Neural cell (in vitro differentiated cells): ENCODE measurements around the gene TMEM212. TPM values are rescaled to one million over a fixed set of nuclear protein-coding genes. Genes with fewer than 3 reads are reported as not detected.

ENCODE experiments used
- H2AFZ ChIP-seq: fragments of 200-600, 300-800 bp; sonication (generic), shearing (Covaris generic); 2 replicates; pipeline ENCODE4 v1.6.0; 2014; ENCODE audit warnings: low read depth, mild to moderate bottlenecking, antibody characterized with exemption, low read length, moderate library complexity
- H3F3A ChIP-seq: fragments of 200-600 bp; shearing (Covaris generic); 2 replicates; pipeline ENCODE4 v1.6.1; 2016; ENCODE audit warnings: mild to moderate bottlenecking, moderate library complexity, mixed read lengths, antibody characterized with exemption, low read length; ENCODE audit not compliant: insufficient read depth, poor library complexity, severe bottlenecking
- H3K27ac ChIP-seq: fragments of 200-600, 300-800 bp; sonication (generic), shearing (Covaris generic); 2 replicates; pipeline ENCODE4 v1.5.1; 2014; ENCODE audit warnings: mild to moderate bottlenecking, low read length, moderate library complexity
- H3K27me3 ChIP-seq: fragments of 300-800, 200-600 bp; sonication (generic), shearing (Covaris generic); 2 replicates; pipeline ENCODE4 v1.6.0; 2014; ENCODE audit warnings: mild to moderate bottlenecking, low read depth, low read length, moderate library complexity; ENCODE audit not compliant: insufficient read depth
- H3K36me3 ChIP-seq: fragments of 300-800, 200-600 bp; sonication (generic), shearing (Covaris generic); 2 replicates; pipeline ENCODE4 v1.5.1; 2014; ENCODE audit warnings: mild to moderate bottlenecking, antibody characterized with exemption, low read length, moderate library complexity; ENCODE audit not compliant: insufficient read depth
- H3K4me2 ChIP-seq: fragments of 300-800, 200-600 bp; sonication (generic), shearing (Covaris generic); 2 replicates; pipeline ENCODE4 v1.6.0; 2014; ENCODE audit warnings: mild to moderate bottlenecking, low read length
- H3K4me3 ChIP-seq: fragments of 300-800, 200-600 bp; sonication (generic), shearing (Covaris generic); 2 replicates; pipeline ENCODE4 v1.5.1; 2014; ENCODE audit warnings: mild to moderate bottlenecking, low read length, moderate library complexity
- H3K79me2 ChIP-seq: fragments of 200-600 bp; shearing (Covaris generic); replicated peaks from 2 replicates; pipeline ENCODE4 v1.6.0; 2014; ENCODE audit warnings: mild to moderate bottlenecking, low read length, moderate library complexity; ENCODE audit not compliant: insufficient read depth
- H3K9ac ChIP-seq: fragments of 300-800, 200-600 bp; sonication (generic), shearing (Covaris generic); 2 replicates; pipeline ENCODE4 v1.6.1; 2016; ENCODE audit warnings: mild to moderate bottlenecking, low read length, mixed read lengths
- H3K9me2 ChIP-seq: fragments of 200-600 bp; shearing (Covaris generic); 2 replicates; pipeline ENCODE4 v1.6.1; 2016; ENCODE audit warnings: mild to moderate bottlenecking, low read length, mixed read lengths; ENCODE audit not compliant: insufficient read depth
- H3K9me3 ChIP-seq: fragments of 200-600, 300-800 bp; sonication (generic), shearing (Covaris generic); 2 replicates; pipeline ENCODE4 v1.6.1; 2016; ENCODE audit warnings: mild to moderate bottlenecking, mixed run types, low read length, moderate library complexity, mixed read lengths
- H4K20me1 ChIP-seq: fragments of 200-600 bp; shearing (Covaris generic); 2 replicates; pipeline ENCODE4 v1.6.1; 2016; ENCODE audit warnings: mild to moderate bottlenecking, mixed run types; ENCODE audit not compliant: insufficient read depth
- EP300 ChIP-seq: fragments of 450-650 bp; conservative IDR thresholded peaks from 2 replicates; pipeline ENCODE4 v1.6.1; 2014; ENCODE audit warnings: antibody characterized with exemption, mild to moderate bottlenecking, moderate library complexity; ENCODE audit not compliant: poor library complexity, severe bottlenecking
- EZH2 ChIP-seq: fragments of 200-600, 300-800 bp; shearing (Covaris generic), sonication (generic); IDR thresholded peaks from 2 replicates; pipeline ENCODE4 v1.6.1; 2014; ENCODE audit warnings: antibody characterized with exemption, low read length, borderline replicate concordance, mild to moderate bottlenecking; ENCODE audit not compliant: insufficient read depth, poor library complexity, severe bottlenecking
- MXI1 ChIP-seq: fragments of 450-650 bp; conservative IDR thresholded peaks from 2 replicates; pipeline ENCODE4 v1.6.1; 2014; ENCODE audit warnings: antibody characterized with exemption, mild to moderate bottlenecking; ENCODE audit not compliant: poor library complexity, severe bottlenecking
- POLR2AphosphoS5 ChIP-seq: IDR thresholded peaks from 2 replicates; pipeline ENCODE4 v1.6.1; 2012
- RAD21 ChIP-seq: fragments of 450-650 bp; conservative IDR thresholded peaks from 2 replicates; pipeline ENCODE4 v1.6.1; 2014; ENCODE audit warnings: antibody characterized with exemption, mild to moderate bottlenecking, moderate library complexity
- SMC3 ChIP-seq: fragments of 450-650 bp; conservative IDR thresholded peaks from 2 replicates; pipeline ENCODE4 v1.6.1; 2014; ENCODE audit warnings: antibody characterized with exemption, mild to moderate bottlenecking, moderate library complexity; ENCODE audit not compliant: poor library complexity
- TAF1 ChIP-seq: IDR thresholded peaks from 2 replicates; pipeline ENCODE4 v1.6.1; 2012; ENCODE audit warnings: low read depth
- polyA plus RNA-seq: library from polyadenylated mRNA; depleted of rRNA; stranded (reverse); fragments of >200 nt; gene quantifications from 2 replicates; pipeline ENCODE4 v1.2.3, GENCODE V29; 2014
- TF ChIP-seq, protein P1 (sequence below): IDR thresholded peaks from 2 replicates; pipeline ENCODE4 v1.6.1; 2012; ENCODE audit warnings: borderline replicate concordance
- TF ChIP-seq, protein P2 (sequence below): fragments of 450-650 bp; IDR thresholded peaks from 2 replicates; pipeline ENCODE4 v1.5.1; 2014; ENCODE audit warnings: antibody characterized with exemption, mild to moderate bottlenecking, moderate library complexity; ENCODE audit not compliant: poor library complexity, severe bottlenecking

Gene TMEM212
- polyA plus RNA-seq, 1 donor from 2014 or later: not detected

DNA sequence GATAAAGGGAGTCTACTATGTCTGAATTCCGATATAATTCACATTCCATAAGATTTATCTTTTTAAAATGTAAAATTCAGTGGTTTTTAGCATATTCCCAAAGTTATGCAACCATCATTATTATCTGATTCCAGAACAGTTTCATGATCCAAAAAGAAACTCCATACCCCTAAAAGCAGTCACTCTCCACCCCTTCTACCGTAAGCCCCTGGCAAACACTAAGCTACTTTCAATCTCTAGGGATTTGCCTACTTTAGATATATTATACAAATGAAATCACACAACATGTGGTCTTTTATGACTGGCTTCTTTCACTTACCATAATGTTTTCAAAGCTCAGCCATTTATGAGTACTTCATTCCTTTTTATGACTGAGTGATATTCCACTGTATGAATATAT is 65.6 kb downstream of the TMEM212 start:
- Histone ChIP-seq H3K4me3 (no peak overlapping the region), H3K9me2 (no peaks in the 10 kb centered on the region), H3K79me2 (no peaks in the 10 kb centered on the region), H3K4me2 (no peak overlapping the region), H3F3A (no peaks in the 10 kb centered on the region), H2AFZ (no peak overlapping the region), H3K27me3 (no peaks in the 10 kb centered on the region), H3K36me3 (no peaks in the 10 kb centered on the region), H3K9me3 (no peaks in the 10 kb centered on the region), H4K20me1 (no peaks in the 10 kb centered on the region), H3K9ac (no peak overlapping the region), H3K27ac (no peak overlapping the region)
- TF ChIP-seq POLR2AphosphoS5 (no peak), SMC3 (no peak), EP300 (no peak), TAF1 (no peak), EZH2 (no peak), RAD21 (no peak), MXI1 (no peak)
- TF ChIP-seq, protein P1, sequence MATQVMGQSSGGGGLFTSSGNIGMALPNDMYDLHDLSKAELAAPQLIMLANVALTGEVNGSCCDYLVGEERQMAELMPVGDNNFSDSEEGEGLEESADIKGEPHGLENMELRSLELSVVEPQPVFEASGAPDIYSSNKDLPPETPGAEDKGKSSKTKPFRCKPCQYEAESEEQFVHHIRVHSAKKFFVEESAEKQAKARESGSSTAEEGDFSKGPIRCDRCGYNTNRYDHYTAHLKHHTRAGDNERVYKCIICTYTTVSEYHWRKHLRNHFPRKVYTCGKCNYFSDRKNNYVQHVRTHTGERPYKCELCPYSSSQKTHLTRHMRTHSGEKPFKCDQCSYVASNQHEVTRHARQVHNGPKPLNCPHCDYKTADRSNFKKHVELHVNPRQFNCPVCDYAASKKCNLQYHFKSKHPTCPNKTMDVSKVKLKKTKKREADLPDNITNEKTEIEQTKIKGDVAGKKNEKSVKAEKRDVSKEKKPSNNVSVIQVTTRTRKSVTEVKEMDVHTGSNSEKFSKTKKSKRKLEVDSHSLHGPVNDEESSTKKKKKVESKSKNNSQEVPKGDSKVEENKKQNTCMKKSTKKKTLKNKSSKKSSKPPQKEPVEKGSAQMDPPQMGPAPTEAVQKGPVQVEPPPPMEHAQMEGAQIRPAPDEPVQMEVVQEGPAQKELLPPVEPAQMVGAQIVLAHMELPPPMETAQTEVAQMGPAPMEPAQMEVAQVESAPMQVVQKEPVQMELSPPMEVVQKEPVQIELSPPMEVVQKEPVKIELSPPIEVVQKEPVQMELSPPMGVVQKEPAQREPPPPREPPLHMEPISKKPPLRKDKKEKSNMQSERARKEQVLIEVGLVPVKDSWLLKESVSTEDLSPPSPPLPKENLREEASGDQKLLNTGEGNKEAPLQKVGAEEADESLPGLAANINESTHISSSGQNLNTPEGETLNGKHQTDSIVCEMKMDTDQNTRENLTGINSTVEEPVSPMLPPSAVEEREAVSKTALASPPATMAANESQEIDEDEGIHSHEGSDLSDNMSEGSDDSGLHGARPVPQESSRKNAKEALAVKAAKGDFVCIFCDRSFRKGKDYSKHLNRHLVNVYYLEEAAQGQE: no peak
- TF ChIP-seq, protein P2, sequence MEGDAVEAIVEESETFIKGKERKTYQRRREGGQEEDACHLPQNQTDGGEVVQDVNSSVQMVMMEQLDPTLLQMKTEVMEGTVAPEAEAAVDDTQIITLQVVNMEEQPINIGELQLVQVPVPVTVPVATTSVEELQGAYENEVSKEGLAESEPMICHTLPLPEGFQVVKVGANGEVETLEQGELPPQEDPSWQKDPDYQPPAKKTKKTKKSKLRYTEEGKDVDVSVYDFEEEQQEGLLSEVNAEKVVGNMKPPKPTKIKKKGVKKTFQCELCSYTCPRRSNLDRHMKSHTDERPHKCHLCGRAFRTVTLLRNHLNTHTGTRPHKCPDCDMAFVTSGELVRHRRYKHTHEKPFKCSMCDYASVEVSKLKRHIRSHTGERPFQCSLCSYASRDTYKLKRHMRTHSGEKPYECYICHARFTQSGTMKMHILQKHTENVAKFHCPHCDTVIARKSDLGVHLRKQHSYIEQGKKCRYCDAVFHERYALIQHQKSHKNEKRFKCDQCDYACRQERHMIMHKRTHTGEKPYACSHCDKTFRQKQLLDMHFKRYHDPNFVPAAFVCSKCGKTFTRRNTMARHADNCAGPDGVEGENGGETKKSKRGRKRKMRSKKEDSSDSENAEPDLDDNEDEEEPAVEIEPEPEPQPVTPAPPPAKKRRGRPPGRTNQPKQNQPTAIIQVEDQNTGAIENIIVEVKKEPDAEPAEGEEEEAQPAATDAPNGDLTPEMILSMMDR: no peak

Other genes with a start within 250 kb of the TMEM212 start
- gene PLD1, start 32.9 kb upstream of the TMEM212 start, polyA plus RNA-seq: 0.06 TPM in 1 of 2 replicates, not detected in the other
- gene FNDC3B, start 196.2 kb downstream of the TMEM212 start, polyA plus RNA-seq: 4.2 and 4.9 TPM in 2 replicates